ENCODE data around the gene ADPRM. TPM values are rescaled to one million over a fixed set of nuclear protein-coding genes. Genes with fewer than 3 reads are reported as not detected.

Gene ADPRM
- total RNA-seq, 1 donor from 2014 or later = 8.9 TPM

- Histone ChIP-seq H3K36me3 (no peaks in the 10 kb centered on the region), H3K27me3 (no peaks in the 10 kb centered on the region), H3K4me2 (no peak overlapping the region), H4K20me1 (ENCODE audit: low read depth) (no peaks in the 10 kb centered on the region), H3K4me1 (peaks cover 9% of the 10 kb centered on the region), H2AFZ (replicated peaks) (no peak overlapping the region), H3K9ac (no peak overlapping the region), H3F3A (ENCODE audit: low read depth) (peaks cover 8% of the 10 kb centered on the region), H3K4me3 (no peak overlapping the region), H3K79me2 (ENCODE audit: low read depth) (no peaks in the 10 kb centered on the region), H3K9me3 (ENCODE audit: low read depth) (no peaks in the 10 kb centered on the region), H3K27ac (no peak overlapping the region)
- TF ChIP-seq EZH2phosphoT487 (IDR thresholded peaks at IDR 0.05) (no peak), CTCF (IDR thresholded peaks at IDR 0.05) (no peak), EZH2 (IDR thresholded peaks at IDR 0.05) (no peak)
- H3K27ac Mint-ChIP-seq = no peak overlapping the region
- no peak overlapping the region for H3K4me3 Mint-ChIP-seq
- H3K9me3 Mint-ChIP-seq = no peaks in the 10 kb centered on the region
- H3K36me3 Mint-ChIP-seq = peaks cover 1% of the 10 kb centered on the region
- peaks cover 21% of the 10 kb centered on the region for H3K4me1 Mint-ChIP-seq
- peaks cover 4% of the 10 kb centered on the region for H3K27me3 Mint-ChIP-seq (ENCODE audit: insufficient read depth, low read depth)
- no peak for DNase-seq (ENCODE audit: low spot score)
Measured at GRCh38 chr17:10743316-10744009, 46.1 kb downstream of the ADPRM start.

DNA sequence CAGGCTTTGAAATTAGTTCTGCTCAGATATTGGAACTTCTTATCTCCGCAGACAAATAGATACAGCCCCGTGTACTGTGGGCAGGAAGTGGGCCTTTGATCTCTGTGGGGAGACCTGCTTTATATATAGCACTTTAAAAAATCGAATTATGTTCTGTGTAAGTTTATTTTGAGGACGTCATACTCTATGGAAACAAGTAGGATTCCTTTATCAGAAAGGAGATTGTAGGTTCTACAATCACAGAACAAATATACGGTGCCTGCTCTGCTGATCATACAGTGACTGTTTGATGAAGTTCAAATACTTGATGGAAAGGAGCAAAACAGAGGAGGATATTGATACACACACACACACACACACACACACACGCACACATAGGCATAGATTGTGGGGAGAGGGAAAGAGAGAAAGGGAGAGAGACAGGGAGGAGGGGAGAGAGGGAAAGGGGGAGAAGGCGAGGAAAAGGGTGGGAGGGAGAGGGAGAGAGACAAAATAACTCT lies 47.2 kb downstream of the ADPRM start:
- peaks cover 2% of the 10 kb centered on the region for H3K27me3 Mint-ChIP-seq (ENCODE audit: insufficient read depth, low read depth)

DNA sequence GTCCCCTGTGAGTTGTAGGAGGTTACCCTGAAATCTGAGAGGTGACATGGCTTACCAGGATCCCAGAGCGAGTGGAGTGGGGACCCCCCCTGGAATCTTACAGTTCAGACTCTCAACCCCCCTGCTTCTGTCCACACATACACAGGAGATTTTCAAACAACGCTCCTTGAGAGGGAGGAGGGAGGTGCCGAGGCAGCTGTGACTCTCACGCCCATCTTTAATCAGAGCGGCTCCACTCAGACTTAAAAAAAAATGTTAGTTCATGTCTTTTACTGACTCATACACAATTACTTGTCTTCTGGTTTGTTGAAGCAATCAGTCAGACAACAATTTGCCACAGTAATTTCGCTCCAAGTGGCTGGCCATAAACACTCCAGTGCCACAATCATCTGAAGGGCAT lies 47.8 kb downstream of the ADPRM start:
- Histone ChIP-seq H2AFZ (replicated peaks) (no peak overlapping the region), H3K9ac (no peak overlapping the region), H3K27me3 (no peaks in the 10 kb centered on the region), H3K4me1 (peaks cover 13% of the 10 kb centered on the region), H3K27ac (no peak overlapping the region), H3K79me2 (ENCODE audit: low read depth) (no peaks in the 10 kb centered on the region), H4K20me1 (ENCODE audit: low read depth) (no peaks in the 10 kb centered on the region), H3K4me2 (no peak overlapping the region), H3F3A (ENCODE audit: low read depth) (peaks cover 11% of the 10 kb centered on the region), H3K36me3 (no peaks in the 10 kb centered on the region), H3K4me3 (no peak overlapping the region), H3K9me3 (ENCODE audit: low read depth) (no peaks in the 10 kb centered on the region)
- peaks cover 1% of the 10 kb centered on the region for H3K36me3 Mint-ChIP-seq
- no peak overlapping the region for H3K27ac Mint-ChIP-seq
- H3K4me3 Mint-ChIP-seq = no peak overlapping the region
- H3K9me3 Mint-ChIP-seq = no peaks in the 10 kb centered on the region
- peaks cover 2% of the 10 kb centered on the region for H3K27me3 Mint-ChIP-seq (ENCODE audit: insufficient read depth, low read depth)
- H3K4me1 Mint-ChIP-seq = peaks cover 22% of the 10 kb centered on the region
- TF ChIP-seq EZH2 (IDR thresholded peaks at IDR 0.05) (no peak), EZH2phosphoT487 (IDR thresholded peaks at IDR 0.05) (no peak), CTCF (IDR thresholded peaks at IDR 0.05) (no peak)
- DNase-seq (ENCODE audit: low spot score) = no peak

More for the DNA sequence above, 47.2 kb downstream of the ADPRM start:
- no peaks in the 10 kb centered on the region for H3K79me2 ChIP-seq (ENCODE audit: low read depth)
- no peak overlapping the region for H2AFZ ChIP-seq (replicated peaks)
- no peak overlapping the region for H3K9ac ChIP-seq
- H3K4me1 Mint-ChIP-seq = peaks cover 23% of the 10 kb centered on the region
- no peak overlapping the region for H3K27ac Mint-ChIP-seq
- H3K9me3 Mint-ChIP-seq = no peaks in the 10 kb centered on the region
- H3K4me2 ChIP-seq = no peak overlapping the region
- no peak overlapping the region for H3K4me3 Mint-ChIP-seq
- no peaks in the 10 kb centered on the region for H3K9me3 ChIP-seq (ENCODE audit: low read depth)
- H3K4me1 ChIP-seq = peaks cover 13% of the 10 kb centered on the region
- H3K27ac ChIP-seq = no peak overlapping the region
- H3K27me3 ChIP-seq = no peaks in the 10 kb centered on the region
- no peaks in the 10 kb centered on the region for H3K36me3 ChIP-seq
- peaks cover 11% of the 10 kb centered on the region for H3F3A ChIP-seq (ENCODE audit: low read depth)
- DNase-seq (ENCODE audit: low spot score) = no peak
- no peak overlapping the region for H3K4me3 ChIP-seq
- TF ChIP-seq EZH2 (IDR thresholded peaks at IDR 0.05) (no peak), CTCF (IDR thresholded peaks at IDR 0.05) (no peak), EZH2phosphoT487 (IDR thresholded peaks at IDR 0.05) (no peak)
- peaks cover 1% of the 10 kb centered on the region for H3K36me3 Mint-ChIP-seq
- H4K20me1 ChIP-seq (ENCODE audit: low read depth) = no peaks in the 10 kb centered on the region

All from neural progenitor cell (in vitro differentiated cells).